PFSK-1 (cell line): ENCODE measurements around the gene C12orf57.

Source experiments
- POLR2AphosphoS5 ChIP-seq: IDR thresholded peaks from 2 replicates; pipeline ENCODE4 v1.6.1; 2012; ENCODE audit warnings: low read depth, mild to moderate bottlenecking, control low read depth, low read length, moderate library complexity
- REST ChIP-seq, 2 experiments: IDR thresholded peaks; 2 replicates each; pipeline versions ENCODE4 v1.6.1 to v1.8.0; 2011 to 2012; ENCODE audit warnings: low read depth in 2 of 2, low read length in 2 of 2, control low read depth in 1 of 2, inconsistent platforms in 1 of 2, mild to moderate bottlenecking in 1 of 2, moderate library complexity in 1 of 2; ENCODE audit not compliant: insufficient read depth in 1 of 2
- TAF1 ChIP-seq: IDR thresholded peaks from 2 replicates; pipeline ENCODE4 v1.6.1; 2012; ENCODE audit warnings: low read length, control low read depth, borderline replicate concordance; ENCODE audit not compliant: insufficient read depth

- TF ChIP-seq REST (IDR thresholded peaks at IDR 0.05; ENCODE audit: insufficient read depth in 1 of 2, low read depth in 2 of 2, low read length in 2 of 2) (no peak), TAF1 (no peak), POLR2AphosphoS5 (no peak)
Measured at GRCh38 chr12:6970096-6970527, 26.3 kb downstream of the C12orf57 start.
